ENCODE measurements around the gene SH3RF3.
"Not testable (repeated sequence)": the region's sequence is repeated elsewhere in the genome, so short reads cannot be mapped to it uniquely, and the experiment has no call there.

- TF ChIP-seq CTCF (IDR thresholded peaks at IDR 0.05); POLR2AphosphoS5 (IDR thresholded peaks at IDR 0.05; ENCODE audit: low read depth, low read length); REST (IDR thresholded peaks at IDR 0.05; ENCODE audit: insufficient read depth in 1 of 2, low read depth in 2 of 2, low read length in 1 of 2); TCF7L2 (IDR thresholded peaks at IDR 0.05; ENCODE audit: low read depth, low read length); SIN3A (IDR thresholded peaks at IDR 0.05; ENCODE audit: borderline replicate concordance, insufficient read depth, low read depth, low read length): not testable (repeated sequence)
Observed at GRCh38 chr2:109221316-109221715, 92.3 kb downstream of the SH3RF3 start.

Measured in Panc1 (cell line).